K562 treated with DMSO at 1 percent for 48 hours (cell line): ENCODE data around the gene CYP2D6. TPM values are rescaled to one million over a fixed set of nuclear protein-coding genes. Genes with fewer than 3 reads are reported as not detected.

Source experiments
- total RNA-seq: library from RNA; unstranded; fragments of 300-600 nt; gene quantifications from 2 replicates; pipeline ENCODE4 v1.2.3, GENCODE V29; 2022; ENCODE audit warnings: low replicate concordance; ENCODE audit errors: extremely low read depth

The CYP2D6 gene
- not detected in 2 replicates for total RNA-seq

GRCh38 chr22:42130639-42131431 is at the start of gene CYP2D6:
Gene CYP2D6, minus strand, starts transcription at chr22:42130810. Its CDS starts 19 bp downstream, at chr22:42130791.

GRCh38 chr22:42090596-42091454 is 39.8 kb downstream of the CYP2D6 start, which contains the start of gene NDUFA6:
Gene NDUFA6, minus strand, starts transcription at chr22:42090772. Its CDS starts 28 bp downstream, at chr22:42090744.

GRCh38 chr22:42079319-42080251 is 51.0 kb downstream of the CYP2D6 start, which contains the start of gene SMDT1:
Gene SMDT1, plus strand, starts transcription at chr22:42079700. Its CDS starts 69 bp downstream, at chr22:42079769.

Other genes starting within 250 kb of the CYP2D6 start
- not detected in 2 replicates for gene SHISA8, start 215.7 kb downstream of the CYP2D6 start, total RNA-seq
- not detected in 2 replicates for gene TNFRSF13C, start 204.0 kb downstream of the CYP2D6 start, total RNA-seq
- not detected in 2 replicates for gene CENPM, start 183.7 kb downstream of the CYP2D6 start, total RNA-seq
- not detected in 2 replicates for gene SEPTIN3, start 161.4 kb downstream of the CYP2D6 start, total RNA-seq
- gene WBP2NL, start 132.0 kb downstream of the CYP2D6 start, total RNA-seq, result not detected in 2 replicates
- gene NAGA, start 60.0 kb downstream of the CYP2D6 start, total RNA-seq, result not detected in 2 replicates
- not detected in 2 replicates for gene PHETA2, start 56.6 kb downstream of the CYP2D6 start, total RNA-seq
- not detected in 2 replicates for gene SMDT1, start 51.1 kb downstream of the CYP2D6 start, total RNA-seq
- gene NDUFA6, start 40.0 kb downstream of the CYP2D6 start, total RNA-seq, result not detected in 2 replicates
- not detected in 2 replicates for gene TCF20, start 139.8 kb upstream of the CYP2D6 start, total RNA-seq